Type B pancreatic cell (in vitro differentiated cells): ENCODE results near the gene GALNS. TPM values are rescaled to one million over a fixed set of nuclear protein-coding genes. Genes with fewer than 3 reads are reported as not detected.

Experiments used
- DNase-seq: peaks from one replicate; pipeline ENCODE4 v3.0.0; 2021; ENCODE audit warnings: mixed read lengths; ENCODE audit not compliant: unreplicated experiment; ENCODE audit errors: extremely low spot score
- H3K27ac Mint-ChIP-seq: 2 replicates; pipeline ENCODE4 v1.8.0; 2021; ENCODE audit warnings: mild to moderate bottlenecking, mixed read lengths
- H3K27me3 Mint-ChIP-seq: 2 replicates; pipeline ENCODE4 v1.8.0; 2021; ENCODE audit warnings: mixed read lengths
- H3K36me3 Mint-ChIP-seq: 2 replicates; pipeline ENCODE4 v1.8.0; 2021; ENCODE audit warnings: mixed read lengths
- H3K4me1 Mint-ChIP-seq: one replicate; pipeline ENCODE4 v1.8.0; 2021; ENCODE audit warnings: mixed read lengths; ENCODE audit not compliant: unreplicated experiment
- H3K4me3 Mint-ChIP-seq: 2 replicates; pipeline ENCODE4 v1.8.0; 2021; ENCODE audit warnings: mild to moderate bottlenecking, mixed read lengths
- H3K9me3 Mint-ChIP-seq: 2 replicates; pipeline ENCODE4 v1.8.0; 2021; ENCODE audit warnings: mixed read lengths
- total RNA-seq: library from RNA; stranded (reverse); gene quantifications from 2 replicates; pipeline ENCODE4 v1.2.1, GENCODE V29; 2021; ENCODE audit warnings: low replicate concordance
- TF ChIP-seq, protein P1 (sequence below): fragments of 200-600 bp; sonication (generic); conservative IDR thresholded peaks from 2 replicates; pipeline ENCODE4 v1.5.0; 2021; ENCODE audit warnings: antibody characterized with exemption, mild to moderate bottlenecking

Gene GALNS
- total RNA-seq, 1 donor from 2014 or later, result 30.2 TPM

DNA sequence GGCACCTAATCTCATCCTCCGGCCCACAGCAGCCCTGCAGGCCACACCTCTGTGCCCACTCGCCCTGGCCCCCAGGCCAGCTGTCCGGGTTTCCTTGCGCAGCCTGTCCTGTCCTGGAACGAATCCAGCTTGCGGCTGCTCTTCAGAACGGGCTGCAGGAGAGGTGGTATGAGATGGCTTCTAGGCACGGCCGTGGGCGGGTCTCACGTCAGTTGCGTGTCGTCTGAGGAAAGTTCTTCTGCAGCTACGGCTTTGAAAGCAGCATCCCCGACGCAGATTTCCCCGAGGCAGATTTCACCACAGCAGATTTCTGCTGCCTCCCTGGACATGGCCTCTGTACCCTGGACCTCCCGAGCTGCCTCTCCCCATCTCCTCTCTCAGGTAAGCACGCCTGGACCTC is 18.2 kb downstream of the GALNS start:
- H3K27me3 Mint-ChIP-seq, result no peaks in the 10 kb centered on the region
- H3K27ac Mint-ChIP-seq, result no peak overlapping the region
- no peaks in the 10 kb centered on the region for H3K4me1 Mint-ChIP-seq
- TF ChIP-seq, protein P1, sequence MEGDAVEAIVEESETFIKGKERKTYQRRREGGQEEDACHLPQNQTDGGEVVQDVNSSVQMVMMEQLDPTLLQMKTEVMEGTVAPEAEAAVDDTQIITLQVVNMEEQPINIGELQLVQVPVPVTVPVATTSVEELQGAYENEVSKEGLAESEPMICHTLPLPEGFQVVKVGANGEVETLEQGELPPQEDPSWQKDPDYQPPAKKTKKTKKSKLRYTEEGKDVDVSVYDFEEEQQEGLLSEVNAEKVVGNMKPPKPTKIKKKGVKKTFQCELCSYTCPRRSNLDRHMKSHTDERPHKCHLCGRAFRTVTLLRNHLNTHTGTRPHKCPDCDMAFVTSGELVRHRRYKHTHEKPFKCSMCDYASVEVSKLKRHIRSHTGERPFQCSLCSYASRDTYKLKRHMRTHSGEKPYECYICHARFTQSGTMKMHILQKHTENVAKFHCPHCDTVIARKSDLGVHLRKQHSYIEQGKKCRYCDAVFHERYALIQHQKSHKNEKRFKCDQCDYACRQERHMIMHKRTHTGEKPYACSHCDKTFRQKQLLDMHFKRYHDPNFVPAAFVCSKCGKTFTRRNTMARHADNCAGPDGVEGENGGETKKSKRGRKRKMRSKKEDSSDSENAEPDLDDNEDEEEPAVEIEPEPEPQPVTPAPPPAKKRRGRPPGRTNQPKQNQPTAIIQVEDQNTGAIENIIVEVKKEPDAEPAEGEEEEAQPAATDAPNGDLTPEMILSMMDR, result no peak
- no peak overlapping the region for H3K4me3 Mint-ChIP-seq
- no peaks in the 10 kb centered on the region for H3K9me3 Mint-ChIP-seq
- no peaks in the 10 kb centered on the region for H3K36me3 Mint-ChIP-seq
- no peak for DNase-seq

DNA sequence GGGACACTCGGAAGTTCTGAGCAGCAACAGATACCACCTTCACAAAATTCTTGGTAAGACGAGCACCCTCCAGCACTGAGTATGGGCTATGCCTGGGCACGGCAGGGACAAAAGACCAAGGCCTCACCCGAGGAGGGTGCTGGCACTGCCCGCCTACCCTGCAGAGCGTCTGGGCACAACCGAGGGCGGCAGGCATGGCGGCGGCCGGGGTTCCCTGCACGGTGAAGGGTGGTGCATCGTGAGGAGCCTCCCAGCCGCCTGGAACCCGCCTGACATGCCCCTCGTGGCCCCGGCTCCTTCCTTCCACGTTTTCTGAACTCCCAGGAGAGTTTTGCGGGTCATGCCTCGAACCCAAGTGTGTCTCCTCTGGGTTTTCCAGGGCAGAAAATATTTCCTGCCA is 18.9 kb downstream of the GALNS start:
- H3K36me3 Mint-ChIP-seq, result no peaks in the 10 kb centered on the region
- no peaks in the 10 kb centered on the region for H3K27me3 Mint-ChIP-seq
- no peak for DNase-seq
- TF ChIP-seq, protein P1, result no peak
- H3K9me3 Mint-ChIP-seq, result no peaks in the 10 kb centered on the region
- H3K27ac Mint-ChIP-seq, result no peak overlapping the region
- no peak overlapping the region for H3K4me3 Mint-ChIP-seq
- H3K4me1 Mint-ChIP-seq, result no peaks in the 10 kb centered on the region

DNA sequence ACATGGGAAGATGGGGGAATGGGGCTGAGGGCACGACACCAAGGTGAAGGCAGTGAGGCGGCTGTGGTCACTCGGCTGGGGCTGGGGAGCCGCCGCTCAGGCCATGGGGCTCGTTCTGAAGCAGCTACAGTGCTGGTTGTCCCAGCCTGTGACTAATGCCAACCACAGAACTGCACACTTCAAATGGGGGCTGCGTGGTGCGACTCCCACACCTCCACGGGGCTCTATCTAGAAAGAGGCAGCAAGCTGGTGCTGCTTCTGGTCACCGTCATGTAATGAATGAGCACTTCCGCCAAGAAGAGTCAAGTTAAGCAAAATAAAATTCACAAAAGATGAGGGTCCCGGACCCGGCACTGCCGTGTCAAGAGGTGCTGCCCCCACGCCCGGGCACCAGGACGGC is 20.0 kb downstream of the GALNS start:
- DNase-seq, result no peak
- TF ChIP-seq, protein P1, result no peak
- Mint-ChIP-seq H3K9me3 (no peaks in the 10 kb centered on the region), H3K4me3 (no peak overlapping the region), H3K27me3 (no peaks in the 10 kb centered on the region), H3K4me1 (no peaks in the 10 kb centered on the region), H3K36me3 (no peaks in the 10 kb centered on the region), H3K27ac (no peak overlapping the region)

DNA sequence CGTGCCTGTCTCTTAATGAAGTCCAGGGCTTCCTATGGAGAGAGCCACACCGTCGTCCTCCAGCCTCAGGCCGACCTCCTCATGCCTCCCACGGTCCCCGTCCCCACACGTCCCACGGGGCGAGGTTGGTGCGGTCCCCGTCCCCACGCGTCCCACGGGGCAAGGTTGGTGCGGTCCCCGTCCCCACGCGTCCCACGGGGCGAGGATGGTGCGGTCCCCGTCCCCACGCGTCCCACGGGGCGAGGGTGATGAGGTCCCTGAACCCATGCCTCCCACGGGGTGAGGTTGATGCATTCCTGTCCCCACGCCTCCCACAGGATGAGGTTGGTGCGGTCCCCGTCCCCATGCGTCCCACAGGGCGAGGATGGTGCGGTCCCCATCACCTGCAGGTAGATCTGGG is 20.9 kb downstream of the GALNS start:
- TF ChIP-seq, protein P1, result no peak
- Mint-ChIP-seq H3K27me3 (no peaks in the 10 kb centered on the region), H3K9me3 (no peaks in the 10 kb centered on the region), H3K4me1 (no peaks in the 10 kb centered on the region), H3K36me3 (no peaks in the 10 kb centered on the region), H3K4me3 (no peak overlapping the region), H3K27ac (no peak overlapping the region)
- no peak for DNase-seq

DNA sequence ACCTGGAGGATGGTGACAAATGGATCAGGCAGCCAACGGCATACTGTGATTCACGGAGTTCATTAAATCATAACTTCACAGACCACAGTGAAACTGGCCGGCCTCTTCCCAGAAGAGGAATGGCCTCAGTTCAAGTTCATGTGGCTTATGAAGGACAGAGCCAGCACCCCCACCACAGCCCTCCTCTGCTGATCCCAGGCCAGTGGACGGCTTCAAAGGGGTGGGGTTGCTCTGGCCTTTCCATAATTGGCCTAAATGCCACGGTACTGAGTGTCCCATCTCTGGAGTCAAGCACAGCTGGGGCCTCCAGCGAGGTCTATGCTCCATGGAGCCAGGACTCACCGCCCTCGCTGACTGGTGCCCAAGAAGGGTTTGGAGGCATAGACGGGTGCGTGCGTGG is 21.4 kb downstream of the GALNS start:
- Mint-ChIP-seq H3K27ac (no peak overlapping the region), H3K4me3 (no peak overlapping the region), H3K27me3 (no peaks in the 10 kb centered on the region), H3K9me3 (no peaks in the 10 kb centered on the region), H3K36me3 (no peaks in the 10 kb centered on the region), H3K4me1 (no peaks in the 10 kb centered on the region)
- no peak for DNase-seq
- TF ChIP-seq, protein P1, result no peak

DNA sequence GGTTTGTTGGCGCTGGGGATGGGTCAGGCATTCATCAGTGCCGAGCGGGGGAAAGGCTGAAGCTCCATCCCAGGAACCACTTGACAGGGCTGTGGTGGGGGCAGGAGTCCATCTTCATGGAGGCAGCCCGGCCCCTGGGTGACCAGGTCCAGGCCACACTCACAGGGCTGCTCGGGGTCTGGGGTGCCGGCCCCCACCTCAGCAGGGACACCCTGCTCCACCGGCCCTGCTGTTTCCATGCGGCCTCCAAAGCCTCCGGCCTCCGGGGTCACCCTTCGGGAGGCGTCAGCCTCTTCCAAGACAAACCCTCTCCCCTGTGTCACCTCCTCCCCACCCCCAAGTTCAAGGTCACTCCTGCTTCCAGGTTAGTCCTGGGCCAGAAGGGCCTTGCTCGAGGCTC is 22.1 kb downstream of the GALNS start:
- H3K9me3 Mint-ChIP-seq, result no peaks in the 10 kb centered on the region
- no peak overlapping the region for H3K4me3 Mint-ChIP-seq
- H3K36me3 Mint-ChIP-seq, result no peaks in the 10 kb centered on the region
- no peaks in the 10 kb centered on the region for H3K4me1 Mint-ChIP-seq
- TF ChIP-seq, protein P1, result no peak
- no peak for DNase-seq
- no peak overlapping the region for H3K27ac Mint-ChIP-seq
- H3K27me3 Mint-ChIP-seq, result no peaks in the 10 kb centered on the region
